Dendritic cell treated with granulocyte-macrophage colony-stimulating factor and Interleukin-4, amounts not matched to agents 40 ng/mL and 50 ng/mL, for 4 days (primary cell): ENCODE measurements around the gene KCNMB3.
"Not testable (repeated sequence)": the region's sequence is repeated elsewhere in the genome, so short reads cannot be mapped to it uniquely, and the experiment has no call there.

ENCODE experiments used
- H3K27ac Mint-ChIP-seq: one replicate; pipeline ENCODE4 v1.8.0; 2022; ENCODE audit warnings: mild to moderate bottlenecking, mixed read lengths
- H3K27me3 Mint-ChIP-seq: one replicate; pipeline ENCODE4 v1.8.0; 2022; ENCODE audit warnings: mild to moderate bottlenecking, mixed read lengths
- H3K36me3 Mint-ChIP-seq: one replicate; pipeline ENCODE4 v1.8.0; 2022; ENCODE audit warnings: low read depth, mixed read lengths
- H3K4me1 Mint-ChIP-seq: one replicate; pipeline ENCODE4 v1.8.0; 2022; ENCODE audit warnings: low read depth, mixed read lengths
- H3K4me3 Mint-ChIP-seq: one replicate; pipeline ENCODE4 v1.8.0; 2022; ENCODE audit warnings: mild to moderate bottlenecking, moderate library complexity, mixed read lengths
- H3K9me3 Mint-ChIP-seq: one replicate; pipeline ENCODE4 v1.8.0; 2022; ENCODE audit warnings: mixed read lengths
- intact Hi-C: fragments of 100-400 bp; cut with micrococcal nuclease; formaldehyde crosslinking; loops from one replicate; pipeline ENCODE4 v1.15.0; 2022

Gene KCNMB3

GRCh38 chr3:179274434-179274833 lies 23.5 kb upstream of the KCNMB3 start:
- H3K27me3 Mint-ChIP-seq, H3K36me3 Mint-ChIP-seq, H3K27ac Mint-ChIP-seq, intact Hi-C loops, H3K4me3 Mint-ChIP-seq, H3K9me3 Mint-ChIP-seq, H3K4me1 Mint-ChIP-seq: not testable (repeated sequence)

- no peaks in the 10 kb centered on the region for H3K4me1 Mint-ChIP-seq
Measured at GRCh38 chr3:179272385-179272784, 21.5 kb upstream of the KCNMB3 start.

GRCh38 chr3:179269152-179269707 lies 18.3 kb upstream of the KCNMB3 start:
- intact Hi-C loops = no loop called here
- H3K27me3 Mint-ChIP-seq = peaks cover 6% of the 10 kb centered on the region
- no peak overlapping the region for H3K27ac Mint-ChIP-seq
- H3K4me1 Mint-ChIP-seq = no peaks in the 10 kb centered on the region
- no peaks in the 10 kb centered on the region for H3K9me3 Mint-ChIP-seq
- H3K4me3 Mint-ChIP-seq = no peak overlapping the region
- H3K36me3 Mint-ChIP-seq = no peaks in the 10 kb centered on the region

More at GRCh38 chr3:179272385-179272784, 21.5 kb upstream of the KCNMB3 start:
- intact Hi-C loops = no loop called here
- Mint-ChIP-seq H3K27me3 (no peaks in the 10 kb centered on the region), H3K9me3 (no peaks in the 10 kb centered on the region), H3K4me3 (no peak overlapping the region), H3K27ac (no peak overlapping the region), H3K36me3 (no peaks in the 10 kb centered on the region)

GRCh38 chr3:179268400-179269051 lies 17.6 kb upstream of the KCNMB3 start:
- Mint-ChIP-seq H3K27me3 (peaks cover 6% of the 10 kb centered on the region), H3K27ac (no peak overlapping the region), H3K36me3 (no peaks in the 10 kb centered on the region), H3K4me1 (no peaks in the 10 kb centered on the region), H3K9me3 (no peaks in the 10 kb centered on the region), H3K4me3 (no peak overlapping the region)
- intact Hi-C loops = no loop called here

GRCh38 chr3:179266701-179267211 lies 15.8 kb upstream of the KCNMB3 start:
- intact Hi-C loops = no loop called here
- no peak overlapping the region for H3K27ac Mint-ChIP-seq
- H3K4me3 Mint-ChIP-seq = no peak overlapping the region
- H3K4me1 Mint-ChIP-seq = no peaks in the 10 kb centered on the region
- no peaks in the 10 kb centered on the region for H3K36me3 Mint-ChIP-seq
- no peaks in the 10 kb centered on the region for H3K9me3 Mint-ChIP-seq
- H3K27me3 Mint-ChIP-seq = peaks cover 6% of the 10 kb centered on the region

- H3K27ac Mint-ChIP-seq = no peak overlapping the region
Measured at GRCh38 chr3:179265875-179266274, 15.0 kb upstream of the KCNMB3 start.

GRCh38 chr3:179265092-179265491 lies 14.2 kb upstream of the KCNMB3 start:
- Mint-ChIP-seq H3K27me3 (peaks cover 9% of the 10 kb centered on the region), H3K36me3 (peaks cover 7% of the 10 kb centered on the region), H3K4me1 (peaks cover 10% of the 10 kb centered on the region), H3K9me3 (peaks cover 9% of the 10 kb centered on the region), H3K4me3 (no peak overlapping the region), H3K27ac (no peak overlapping the region)
- intact Hi-C loops = no loop called here

More at GRCh38 chr3:179265875-179266274, 15.0 kb upstream of the KCNMB3 start:
- peaks cover 2% of the 10 kb centered on the region for H3K4me1 Mint-ChIP-seq
- intact Hi-C loops = no loop called here
- peaks cover under 1% of the 10 kb centered on the region for H3K9me3 Mint-ChIP-seq
- H3K4me3 Mint-ChIP-seq = no peak overlapping the region
- H3K27me3 Mint-ChIP-seq = peaks cover 6% of the 10 kb centered on the region
- H3K36me3 Mint-ChIP-seq = peaks cover 2% of the 10 kb centered on the region

GRCh38 chr3:179264449-179264848 lies 13.5 kb upstream of the KCNMB3 start:
- no peak overlapping the region for H3K27ac Mint-ChIP-seq
- H3K4me3 Mint-ChIP-seq = no peak overlapping the region
- peaks cover 15% of the 10 kb centered on the region for H3K9me3 Mint-ChIP-seq
- intact Hi-C loops = no loop called here
- H3K4me1 Mint-ChIP-seq = peaks cover 16% of the 10 kb centered on the region
- peaks cover 11% of the 10 kb centered on the region for H3K27me3 Mint-ChIP-seq
- peaks cover 7% of the 10 kb centered on the region for H3K36me3 Mint-ChIP-seq

- Mint-ChIP-seq H3K36me3 (peaks cover 7% of the 10 kb centered on the region), H3K27ac (no peak overlapping the region), H3K27me3 (peaks cover 11% of the 10 kb centered on the region), H3K4me3 (no peak overlapping the region), H3K9me3 (peaks cover 24% of the 10 kb centered on the region), H3K4me1 (peaks cover 18% of the 10 kb centered on the region)
- intact Hi-C loops = no loop called here
Measured at GRCh38 chr3:179263134-179263533, 12.2 kb upstream of the KCNMB3 start.

GRCh38 chr3:179260949-179261765 lies 10.2 kb upstream of the KCNMB3 start:
- H3K36me3 Mint-ChIP-seq = peaks cover 7% of the 10 kb centered on the region
- H3K4me1 Mint-ChIP-seq = peaks cover 18% of the 10 kb centered on the region
- H3K27ac Mint-ChIP-seq = peak overlapping the region; percentile 74
- peak overlapping the region; percentile 80 for H3K4me3 Mint-ChIP-seq
- peaks cover 24% of the 10 kb centered on the region for H3K9me3 Mint-ChIP-seq
- intact Hi-C loops = loop anchor here (2.0 kb wide), 1 partner anchor 112 kb away; the partner anchor contains the start of gene PIK3CA
- peaks cover 8% of the 10 kb centered on the region for H3K27me3 Mint-ChIP-seq

- not testable (repeated sequence) for H3K27me3 Mint-ChIP-seq, H3K36me3 Mint-ChIP-seq, H3K4me3 Mint-ChIP-seq
- intact Hi-C loops = loop anchor here (2.0 kb wide), 1 partner anchor 111 kb away; the partner anchor contains the start of gene PIK3CA
- peaks cover 24% of the 10 kb centered on the region for H3K9me3 Mint-ChIP-seq
- peaks cover 18% of the 10 kb centered on the region for H3K4me1 Mint-ChIP-seq
- H3K27ac Mint-ChIP-seq = peak overlapping the region; percentile 74
Measured at GRCh38 chr3:179259959-179260756, 9.2 kb upstream of the KCNMB3 start.

- Mint-ChIP-seq H3K27ac (no peak overlapping the region), H3K9me3 (peaks cover 24% of the 10 kb centered on the region), H3K4me1 (peaks cover 18% of the 10 kb centered on the region), H3K36me3 (peaks cover 7% of the 10 kb centered on the region), H3K4me3 (no peak overlapping the region), H3K27me3 (peaks cover 5% of the 10 kb centered on the region)
- intact Hi-C loops = no loop called here
Measured at GRCh38 chr3:179258820-179259219, 7.9 kb upstream of the KCNMB3 start.

GRCh38 chr3:179257742-179258141 lies 6.8 kb upstream of the KCNMB3 start:
- H3K36me3 Mint-ChIP-seq, intact Hi-C loops, H3K27ac Mint-ChIP-seq, H3K4me3 Mint-ChIP-seq, H3K27me3 Mint-ChIP-seq: not testable (repeated sequence)
- Mint-ChIP-seq H3K9me3 (peaks cover 24% of the 10 kb centered on the region), H3K4me1 (peaks cover 18% of the 10 kb centered on the region)
